ENCODE results near the gene CCDC142.

- TF ChIP-seq, protein P1, sequence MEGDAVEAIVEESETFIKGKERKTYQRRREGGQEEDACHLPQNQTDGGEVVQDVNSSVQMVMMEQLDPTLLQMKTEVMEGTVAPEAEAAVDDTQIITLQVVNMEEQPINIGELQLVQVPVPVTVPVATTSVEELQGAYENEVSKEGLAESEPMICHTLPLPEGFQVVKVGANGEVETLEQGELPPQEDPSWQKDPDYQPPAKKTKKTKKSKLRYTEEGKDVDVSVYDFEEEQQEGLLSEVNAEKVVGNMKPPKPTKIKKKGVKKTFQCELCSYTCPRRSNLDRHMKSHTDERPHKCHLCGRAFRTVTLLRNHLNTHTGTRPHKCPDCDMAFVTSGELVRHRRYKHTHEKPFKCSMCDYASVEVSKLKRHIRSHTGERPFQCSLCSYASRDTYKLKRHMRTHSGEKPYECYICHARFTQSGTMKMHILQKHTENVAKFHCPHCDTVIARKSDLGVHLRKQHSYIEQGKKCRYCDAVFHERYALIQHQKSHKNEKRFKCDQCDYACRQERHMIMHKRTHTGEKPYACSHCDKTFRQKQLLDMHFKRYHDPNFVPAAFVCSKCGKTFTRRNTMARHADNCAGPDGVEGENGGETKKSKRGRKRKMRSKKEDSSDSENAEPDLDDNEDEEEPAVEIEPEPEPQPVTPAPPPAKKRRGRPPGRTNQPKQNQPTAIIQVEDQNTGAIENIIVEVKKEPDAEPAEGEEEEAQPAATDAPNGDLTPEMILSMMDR (IDR thresholded peaks at IDR 0.05): no peak
- TF ChIP-seq POLR2AphosphoS5 (IDR thresholded peaks at IDR 0.05): no peak
Observed at GRCh38 chr2:74472945-74473258, 9.9 kb downstream of the CCDC142 start.
